HG03469 (cell line): Measurements from ENCODE around the gene SLC12A7.
"Not testable (repeated sequence)": the region's sequence is repeated elsewhere in the genome, so short reads cannot be mapped to it uniquely, and the experiment has no call there.

Source experiments
- ATAC-seq: cut with Tn5 transposase; IDR thresholded peaks from one replicate; pipeline ENCODE4 v1.9.1; 2021; ENCODE audit warnings: mild to moderate bottlenecking, moderate library complexity, moderate number of reproducible peaks; ENCODE audit not compliant: unreplicated experiment

Gene SLC12A7

GRCh38 chr5:1099926-1100663, 11.8 kb downstream of the SLC12A7 start:
- no peak for ATAC-seq

- no peak for ATAC-seq
Observed at GRCh38 chr5:1098986-1099597, 12.8 kb downstream of the SLC12A7 start.

- not testable (repeated sequence) for ATAC-seq
Observed at GRCh38 chr5:1097988-1098385, 13.9 kb downstream of the SLC12A7 start.

- ATAC-seq, result no peak
Observed at GRCh38 chr5:1097381-1097987, 14.4 kb downstream of the SLC12A7 start.

GRCh38 chr5:1096838-1097237, 15.0 kb downstream of the SLC12A7 start:
- no peak for ATAC-seq

GRCh38 chr5:1095990-1096363, 15.9 kb downstream of the SLC12A7 start:
- no peak for ATAC-seq

GRCh38 chr5:1095302-1095989, 16.4 kb downstream of the SLC12A7 start:
- ATAC-seq, result no peak

- no peak for ATAC-seq
Observed at GRCh38 chr5:1094670-1095190, 17.1 kb downstream of the SLC12A7 start.

- no peak for ATAC-seq
Observed at GRCh38 chr5:1093361-1093760, 18.5 kb downstream of the SLC12A7 start.

- ATAC-seq, result no peak
Observed at GRCh38 chr5:1092122-1092521, 19.7 kb downstream of the SLC12A7 start.

GRCh38 chr5:1091632-1092031, 20.2 kb downstream of the SLC12A7 start:
- ATAC-seq, result no peak

GRCh38 chr5:1090538-1090937, 21.3 kb downstream of the SLC12A7 start:
- ATAC-seq, result no peak

- ATAC-seq, result no peak
Observed at GRCh38 chr5:1089621-1090040, 22.2 kb downstream of the SLC12A7 start.

GRCh38 chr5:1089146-1089545, 22.7 kb downstream of the SLC12A7 start:
- no peak for ATAC-seq

GRCh38 chr5:1088726-1089125, 23.1 kb downstream of the SLC12A7 start:
- ATAC-seq, result no peak

- no peak for ATAC-seq
Observed at GRCh38 chr5:1088031-1088430, 23.8 kb downstream of the SLC12A7 start.

- no peak for ATAC-seq
Observed at GRCh38 chr5:1087428-1087827, 24.4 kb downstream of the SLC12A7 start.

- no peak for ATAC-seq
Observed at GRCh38 chr5:1086871-1087270, 25.0 kb downstream of the SLC12A7 start.

GRCh38 chr5:1086137-1086536, 25.7 kb downstream of the SLC12A7 start:
- ATAC-seq, result no peak

GRCh38 chr5:1085391-1085790, 26.5 kb downstream of the SLC12A7 start:
- ATAC-seq, result no peak

- ATAC-seq, result no peak
Observed at GRCh38 chr5:1083823-1084605, 27.8 kb downstream of the SLC12A7 start.
